Left ventricle myocardium superior (tissue), 1 donor: ENCODE measurements around the gene KAT2B. TPM values are rescaled to one million over a fixed set of nuclear protein-coding genes. Genes with fewer than 3 reads are reported as not detected.
"Not testable (repeated sequence)": the region's sequence is repeated elsewhere in the genome, so short reads cannot be mapped to it uniquely, and the experiment has no call there.

Source experiments
- ATAC-seq: fragments of 200-7000 bp; cut with Tn5 transposase; one replicate; pipeline ENCODE4 v1.9.1; 2020; ENCODE audit warnings: mild to moderate bottlenecking, moderate library complexity
- DNase-seq: peaks from one replicate; pipeline ENCODE4 v3.0.0-alpha.2; 2020
- intact Hi-C: fragments of 100-400 bp; cut with micrococcal nuclease; formaldehyde crosslinking; loops from one replicate; pipeline ENCODE4 v1.11.0; 2022
- long read RNA-seq: library from polyadenylated mRNA; unstranded; transcript quantifications from one replicate; pipeline ENCODE4 v2.0.0, GENCODE V29; 2021
- total RNA-seq: library from RNA; stranded (reverse); fragmentation: NEBNext Ultra II Directional; extraction: Animal tissue kit (Norgen Biotek cat#: 25700); gene quantifications from one replicate; pipeline ENCODE4 v1.2.1, GENCODE V29; 2021
- donor health status: DM: no; HTN: yes; CAD: no; lungs with severe emphysema.

KAT2B gene
- 111 TPM for total RNA-seq
- long read RNA-seq, full-length matches to known transcripts, result 14 of 65 reads
- long read RNA-seq, partial matches to known transcripts, result 30 of 65 reads
- long read RNA-seq, other reads (novel, unspliced or antisense), result 21 of 65 reads

- intact Hi-C loops, result no loop called here
- ATAC-seq (peak; percentile 79), DNase-seq (peak; percentile 89)
Measured at GRCh38 chr3:20039765-20040547, at the start of gene KAT2B. TSS of gene KAT2B (plus strand) at chr3:20040446. CDS start at chr3:20040478, 32 bp downstream.

GRCh38 chr3:19994796-19995195, 45.5 kb upstream of the KAT2B start:
- ATAC-seq (no peak), DNase-seq (no peak)
- intact Hi-C loops, result no loop called here

- no peak for ATAC-seq
- intact Hi-C loops, result no loop called here
- no peak for DNase-seq
Measured at GRCh38 chr3:19997502-19997901, 42.7 kb upstream of the KAT2B start.

GRCh38 chr3:20001932-20002331, 38.3 kb upstream of the KAT2B start:
- DNase-seq (no peak), ATAC-seq (no peak)
- intact Hi-C loops, result no loop called here

- intact Hi-C loops, result no loop called here
- ATAC-seq (no peak), DNase-seq (no peak)
Measured at GRCh38 chr3:20007960-20008359, 32.3 kb upstream of the KAT2B start.

- ATAC-seq (no peak), DNase-seq (no peak)
- intact Hi-C loops, result no loop called here
Measured at GRCh38 chr3:20008646-20009045, 31.6 kb upstream of the KAT2B start.

- DNase-seq (no peak), ATAC-seq (no peak)
- intact Hi-C loops, result no loop called here
Measured at GRCh38 chr3:20012164-20012563, 28.1 kb upstream of the KAT2B start, which contains the start of gene PP2D1. TSS of gene PP2D1 (minus strand) at chr3:20012264. CDS start at chr3:20012072, 192 bp downstream.

- DNase-seq, result no peak
- ATAC-seq, result no peak
- intact Hi-C loops, result no loop called here
Measured at GRCh38 chr3:20013396-20013795, 26.9 kb upstream of the KAT2B start.

- no peak for DNase-seq
- ATAC-seq, result no peak
- intact Hi-C loops, result no loop called here
Measured at GRCh38 chr3:20015525-20015924, 24.7 kb upstream of the KAT2B start.

- ATAC-seq, intact Hi-C loops, DNase-seq: not testable (repeated sequence)
Measured at GRCh38 chr3:20016076-20016475, 24.2 kb upstream of the KAT2B start.

- intact Hi-C loops, result no loop called here
- DNase-seq (no peak), ATAC-seq (no peak)
Measured at GRCh38 chr3:20022954-20023622, 17.2 kb upstream of the KAT2B start.

GRCh38 chr3:20023623-20024405, 16.4 kb upstream of the KAT2B start:
- peak; percentile 94 for ATAC-seq
- peak; percentile 42 for DNase-seq
- intact Hi-C loops, result no loop called here

GRCh38 chr3:20027136-20027535, 13.1 kb upstream of the KAT2B start:
- no peak for ATAC-seq
- no peak for DNase-seq
- intact Hi-C loops, result no loop called here

GRCh38 chr3:20028905-20029331, 11.3 kb upstream of the KAT2B start:
- no peak for ATAC-seq
- intact Hi-C loops, result no loop called here
- no peak for DNase-seq

GRCh38 chr3:20031939-20032338, 8.3 kb upstream of the KAT2B start:
- ATAC-seq, intact Hi-C loops, DNase-seq: not testable (repeated sequence)

GRCh38 chr3:20035019-20035418, 5.2 kb upstream of the KAT2B start:
- DNase-seq, result no peak
- no peak for ATAC-seq
- intact Hi-C loops, result no loop called here

GRCh38 chr3:20037255-20037996, 2.8 kb upstream of the KAT2B start:
- intact Hi-C loops, result no loop called here
- no peak for ATAC-seq
- no peak for DNase-seq

GRCh38 chr3:20038699-20039465, 1.4 kb upstream of the KAT2B start:
- DNase-seq (no peak), ATAC-seq (no peak)
- intact Hi-C loops, result no loop called here
